Thyroid gland (tissue), 4 donors: ENCODE results near the gene C10orf105. TPM values are rescaled to one million over a fixed set of nuclear protein-coding genes. Genes with fewer than 3 reads are reported as not detected.
A peak's percentile ranks its signal among the peaks of the same experiment; 100 is the strongest.

Source experiments
- DNase-seq, 2 donors: peaks; one replicate each; pipeline ENCODE4 v3.0.0-alpha.2; 2019
- H3K27ac ChIP-seq, 3 donors: fragments of 200-600 bp; sonication (generic); 1 replicate in 2 of 3; 2 replicates in 1 of 3; pipeline ENCODE4 v1.5.1; 2016 to 2019; ENCODE audit warnings: mild to moderate bottlenecking in 1 of 3, moderate library complexity in 1 of 3
- H3K27me3 ChIP-seq: fragments of 200-600 bp; sonication (generic); one replicate; pipeline ENCODE4 v1.5.1; 2019
- H3K36me3 ChIP-seq, 2 donors: fragments of 200-600 bp; sonication (generic); one replicate each; pipeline ENCODE4 v1.5.1; 2016 to 2019
- H3K4me1 ChIP-seq, 2 donors: fragments of 200-600 bp; sonication (generic); one replicate each; pipeline ENCODE4 v1.5.1; 2017 to 2019
- H3K4me3 ChIP-seq, 3 donors: fragments of 200-600 bp; sonication (generic); replicated peaks in 1 of 3; 1 replicate in 2 of 3; 2 replicates in 1 of 3; pipeline ENCODE4 v1.5.1; 2016; ENCODE audit warnings: mild to moderate bottlenecking in 1 of 3
- H3K9me3 ChIP-seq: fragments of 200-600 bp; sonication (generic); one replicate; pipeline ENCODE4 v1.5.1; 2017
- CTCF ChIP-seq, 6 experiments: fragments of 200-600 bp in 3 of 6; fragments of 450-650 bp in 3 of 6; sonication (generic) in 3 of 6; IDR thresholded peaks; one replicate each; pipeline ENCODE4 v1.5.1; 2016 to 2019; ENCODE audit warnings: antibody characterized with exemption in 6 of 6, mild to moderate bottlenecking in 2 of 6, inconsistent platforms in 1 of 6, moderate library complexity in 1 of 6
- POLR2A ChIP-seq, 2 donors: fragments of 450-650 bp; IDR thresholded peaks; one replicate each; pipeline ENCODE4 v1.6.1; 2017; ENCODE audit warnings: antibody characterized with exemption in 2 of 2, mild to moderate bottlenecking in 2 of 2, moderate library complexity in 1 of 2
- WGBS, 2 donors: methylation state at CpG; one replicate each; pipeline ENCODE4 v1.1.5; 2017; 5-methylcytosine and 5-hydroxymethylcytosine counted together
- intact Hi-C: fragments of 100-400 bp; cut with DNase I; formaldehyde crosslinking; loops from one replicate; pipeline ENCODE4 v1.15.1; 2023
- total RNA-seq, 4 donors: library from RNA; depleted of rRNA; stranded (reverse); fragments of >200 nt; gene quantifications; one replicate each; pipeline ENCODE4 v1.2.3, GENCODE V29; 2016

Gene C10orf105
- total RNA-seq, 4 donors from 2014 or later, result not detected

- H3K27me3 ChIP-seq, result no peaks in the 10 kb centered on the region
- no peak overlapping the region for H3K27ac ChIP-seq
- peaks cover 11 to 26% of the 10 kb centered on the region in 2 donors for H3K4me1 ChIP-seq
- intact Hi-C loops, result no loop called here
- WGBS, 2 donors, result 92 to 94% methylated on average over 10 of the region's 10 CpGs
- no peak overlapping the region for H3K4me3 ChIP-seq
- H3K36me3 ChIP-seq, result no peaks in the 10 kb centered on the region
- TF ChIP-seq POLR2A (IDR thresholded peaks at IDR 0.05) (no peak), CTCF (IDR thresholded peaks at IDR 0.05) (no peak)
- no peak for DNase-seq
- no peaks in the 10 kb centered on the region for H3K9me3 ChIP-seq
These were observed 22.9 kb upstream of the C10orf105 start for GRCh38 chr10:71742301-71743088.

- Histone ChIP-seq H3K27ac (no peak overlapping the region), H3K36me3 (no peaks in the 10 kb centered on the region), H3K27me3 (no peaks in the 10 kb centered on the region), H3K4me3 (no peak overlapping the region), H3K4me1 (peaks cover 13 to 26% of the 10 kb centered on the region in 2 donors), H3K9me3 (no peaks in the 10 kb centered on the region)
- TF ChIP-seq CTCF (IDR thresholded peaks at IDR 0.05) (no peak), POLR2A (IDR thresholded peaks at IDR 0.05) (no peak)
- DNase-seq, result no peak
- intact Hi-C loops, result no loop called here
- 93 to 96% methylated on average over 19 to 20 of the region's 20 CpGs for WGBS, 2 donors
These were observed 22.1 kb upstream of the C10orf105 start for GRCh38 chr10:71741671-71742070.

- TF ChIP-seq CTCF (IDR thresholded peaks at IDR 0.05) (no peak), POLR2A (IDR thresholded peaks at IDR 0.05) (no peak)
- no peak for DNase-seq
- Histone ChIP-seq H3K27me3 (no peaks in the 10 kb centered on the region), H3K4me1 (peaks cover 13 to 26% of the 10 kb centered on the region in 2 donors), H3K27ac (no peak overlapping the region), H3K4me3 (no peak overlapping the region), H3K9me3 (no peaks in the 10 kb centered on the region), H3K36me3 (no peaks in the 10 kb centered on the region)
- intact Hi-C loops, result no loop called here
- 65 to 66% methylated on average over 4 of the region's 4 CpGs for WGBS, 2 donors
These were observed 21.5 kb upstream of the C10orf105 start for GRCh38 chr10:71741029-71741428.

- no peak overlapping the region for H3K4me3 ChIP-seq
- H3K27ac ChIP-seq, result no peak overlapping the region
- no peaks in the 10 kb centered on the region for H3K36me3 ChIP-seq
- H3K4me1 ChIP-seq, result peaks cover 18 to 30% of the 10 kb centered on the region in 2 donors
- intact Hi-C loops, result no loop called here
- no peaks in the 10 kb centered on the region for H3K27me3 ChIP-seq
- no peaks in the 10 kb centered on the region for H3K9me3 ChIP-seq
- peak; percentile 65 to 72 for DNase-seq
- WGBS, 2 donors, result 44 to 46% methylated on average over 9 of the region's 9 CpGs
- TF ChIP-seq POLR2A (IDR thresholded peaks at IDR 0.05), result no peak
- TF ChIP-seq CTCF (IDR thresholded peaks at IDR 0.05), result peak in 1 of 6 experiments; percentile 8
These were observed 20.6 kb upstream of the C10orf105 start for GRCh38 chr10:71740069-71740653.

GRCh38 chr10:71739358-71739900 is 19.9 kb upstream of the C10orf105 start:
- no peak overlapping the region for H3K27ac ChIP-seq
- no peak overlapping the region for H3K4me3 ChIP-seq
- peaks cover 18 to 30% of the 10 kb centered on the region in 2 donors for H3K4me1 ChIP-seq
- no peaks in the 10 kb centered on the region for H3K36me3 ChIP-seq
- TF ChIP-seq CTCF (IDR thresholded peaks at IDR 0.05), result no peak
- TF ChIP-seq POLR2A (IDR thresholded peaks at IDR 0.05), result no peak
- 90 to 95% methylated on average over 8 of the region's 8 CpGs for WGBS, 2 donors
- no peak for DNase-seq
- intact Hi-C loops, result no loop called here
- H3K9me3 ChIP-seq, result no peaks in the 10 kb centered on the region
- no peaks in the 10 kb centered on the region for H3K27me3 ChIP-seq
